PC-3 (cell line): ENCODE results near the gene CLN6.

Experiments
- CTCF ChIP-seq: fragments of 300-600 bp; sonication (generic); conservative IDR thresholded peaks from 2 replicates; pipeline ENCODE4 v1.5.1; 2017; ENCODE audit warnings: antibody characterized with exemption, low read depth, mild to moderate bottlenecking, low read length
- EZH2 ChIP-seq: fragments of 300-600 bp; sonication (generic); IDR thresholded peaks from one replicate; pipeline ENCODE4 v1.6.1; 2017; ENCODE audit warnings: antibody characterized with exemption, mild to moderate bottlenecking, low read length; ENCODE audit not compliant: unreplicated experiment
- EZH2phosphoT487 ChIP-seq: fragments of 300-600 bp; sonication (generic); IDR thresholded peaks from 2 replicates; pipeline ENCODE4 v1.6.1; 2018; ENCODE audit warnings: mild to moderate bottlenecking, antibody characterized with exemption, low read length, borderline replicate concordance

- TF ChIP-seq CTCF (no peak), EZH2 (no peak), EZH2phosphoT487 (no peak)
These were observed 66.3 kb downstream of the CLN6 start for GRCh38 chr15:68163191-68163590.
